HEK293 (cell line): ENCODE results near the gene PDGFD.
A peak's percentile ranks its signal among the peaks of the same experiment; 100 is the strongest.

ENCODE experiments used
- ATF2 ChIP-seq: fragments of 450-650 bp; formaldehyde crosslinking; IDR thresholded peaks from 2 replicates; pipeline ENCODE4 v1.5.1; 2016; ENCODE audit warnings: missing biosample characterization, missing genetic modification characterization, low read depth
- FEZF1 ChIP-seq: fragments of 450-650 bp; formaldehyde crosslinking; IDR thresholded peaks from 2 replicates; pipeline ENCODE4 v1.5.1; 2016; ENCODE audit warnings: missing biosample characterization, missing genetic modification characterization
- KLF16 ChIP-seq: fragments of 450-650 bp; formaldehyde crosslinking; IDR thresholded peaks from 2 replicates; pipeline ENCODE4 v1.5.1; 2017; ENCODE audit warnings: missing biosample characterization, missing genetic modification characterization
- MEIS1 ChIP-seq: sonication (generic); formaldehyde crosslinking; IDR thresholded peaks from 2 replicates; pipeline ENCODE4 v1.8.1; 2022; ENCODE audit warnings: missing genetic modification reagents, mild to moderate bottlenecking, borderline replicate concordance
- OSR2 ChIP-seq: fragments of 450-650 bp; formaldehyde crosslinking; IDR thresholded peaks from 2 replicates; pipeline ENCODE4 v1.5.1; 2016; ENCODE audit warnings: missing biosample characterization, missing genetic modification characterization
- PATZ1 ChIP-seq: fragments of 450-650 bp; formaldehyde crosslinking; IDR thresholded peaks from 2 replicates; pipeline ENCODE4 v1.5.1; 2016; ENCODE audit warnings: missing biosample characterization, missing genetic modification characterization
- YY1 ChIP-seq: fragments of 450-650 bp; formaldehyde crosslinking; IDR thresholded peaks from 2 replicates; pipeline ENCODE4 v1.5.1; 2018; ENCODE audit warnings: missing biosample characterization, missing genetic modification characterization
- ZBTB48 ChIP-seq: fragments of 450-650 bp; formaldehyde crosslinking; IDR thresholded peaks from 2 replicates; pipeline ENCODE4 v1.5.1; 2016; ENCODE audit warnings: missing biosample characterization, missing genetic modification characterization
- ZFHX2 ChIP-seq: fragments of 450-650 bp; formaldehyde crosslinking; conservative IDR thresholded peaks from 2 replicates; pipeline ENCODE4 v1.5.1; 2016; ENCODE audit warnings: missing biosample characterization, missing genetic modification characterization
- ZFP69B ChIP-seq: fragments of 450-650 bp; formaldehyde crosslinking; IDR thresholded peaks from 2 replicates; pipeline ENCODE4 v1.5.1; 2016; ENCODE audit warnings: missing biosample characterization, missing genetic modification characterization
- ZNF121 ChIP-seq: fragments of 450-650 bp; formaldehyde crosslinking; IDR thresholded peaks from 2 replicates; pipeline ENCODE4 v1.5.1; 2016; ENCODE audit warnings: missing biosample characterization, missing genetic modification characterization
- ZNF19 ChIP-seq: fragments of 450-650 bp; formaldehyde crosslinking; IDR thresholded peaks from 2 replicates; pipeline ENCODE4; 2016; ENCODE audit warnings: missing biosample characterization, missing genetic modification characterization, low read depth
- ZNF202 ChIP-seq: fragments of 450-650 bp; formaldehyde crosslinking; IDR thresholded peaks from 2 replicates; pipeline ENCODE4 v1.5.1; 2016; ENCODE audit warnings: missing biosample characterization, missing genetic modification characterization, borderline replicate concordance
- ZNF473 ChIP-seq: fragments of 450-650 bp; formaldehyde crosslinking; IDR thresholded peaks from 2 replicates; pipeline ENCODE4 v1.5.1; 2017; ENCODE audit warnings: missing biosample characterization, missing genetic modification characterization
- ZNF654 ChIP-seq: fragments of 450-650 bp; formaldehyde crosslinking; IDR thresholded peaks from 2 replicates; pipeline ENCODE4 v1.5.1; 2016; ENCODE audit warnings: low read depth, missing biosample characterization, missing genetic modification characterization
- ZNF704 ChIP-seq: fragments of 450-650 bp; formaldehyde crosslinking; IDR thresholded peaks from 2 replicates; pipeline ENCODE4 v1.5.1; 2016; ENCODE audit warnings: missing biosample characterization, missing genetic modification characterization
- ZNF830 ChIP-seq: fragments of 450-650 bp; IDR thresholded peaks from 2 replicates; pipeline ENCODE4 v1.5.0; 2018; ENCODE audit warnings: missing biosample characterization, missing genetic modification characterization, low read depth, mild to moderate bottlenecking, moderate library complexity
- ZNF843 ChIP-seq: fragments of 450-650 bp; formaldehyde crosslinking; IDR thresholded peaks from 2 replicates; pipeline ENCODE4 v1.5.1; 2016; ENCODE audit warnings: missing biosample characterization, missing genetic modification characterization
- ZXDB ChIP-seq: fragments of 450-650 bp; formaldehyde crosslinking; IDR thresholded peaks from 2 replicates; pipeline ENCODE4 v1.5.1; 2016; ENCODE audit warnings: missing biosample characterization, missing genetic modification characterization
- TF ChIP-seq, protein P1 (sequence below): fragments of 450-650 bp; formaldehyde crosslinking; IDR thresholded peaks from 2 replicates; pipeline ENCODE4 v1.5.1; 2016; ENCODE audit warnings: missing biosample characterization, missing genetic modification characterization
- TF ChIP-seq, protein P2 (sequence below): sonication (generic); formaldehyde crosslinking; IDR thresholded peaks from 2 replicates; pipeline ENCODE4 v1.8.1; 2022; ENCODE audit warnings: mild to moderate bottlenecking, moderate library complexity, missing genetic modification reagents

Gene PDGFD

GRCh38 chr11:104164028-104164520 is at the start of gene PDGFD (continued):
- TF ChIP-seq ATF2 (tag by site-specific recombination) (no peak), ZNF19 (tag by site-specific recombination) (no peak), ZNF202 (no peak), ZNF473 (tag by site-specific recombination) (no peak), ZNF654 (tag by site-specific recombination) (no peak), ZNF121 (tag by site-specific recombination) (no peak), MEIS1 (CRISPR knock-in tag) (no peak), ZNF704 (no peak), KLF16 (peak; percentile 48; the same call in 1 of the 2 replicates), ZFHX2 (tag by site-specific recombination) (peak; percentile 55), ZNF843 (tag by site-specific recombination) (peak; percentile 47; the same call in 1 of the 2 replicates), FEZF1 (peak; percentile 25; the same call in 1 of the 2 replicates), OSR2 (tag by site-specific recombination) (0 out of 2 replicates have a peak, but pooled peaks have one; percentile 8), ZBTB48 (tag by site-specific recombination) (peak; percentile 60; the same call in 1 of the 2 replicates), PATZ1 (peak; percentile 67), YY1 (tag by site-specific recombination) (no peak), ZNF830 (tag by site-specific recombination) (no peak), ZXDB (tag by site-specific recombination) (0 out of 2 replicates have a peak, but pooled peaks have one; percentile 31), ZFP69B (tag by site-specific recombination) (no peak)
- TF ChIP-seq, protein P1, sequence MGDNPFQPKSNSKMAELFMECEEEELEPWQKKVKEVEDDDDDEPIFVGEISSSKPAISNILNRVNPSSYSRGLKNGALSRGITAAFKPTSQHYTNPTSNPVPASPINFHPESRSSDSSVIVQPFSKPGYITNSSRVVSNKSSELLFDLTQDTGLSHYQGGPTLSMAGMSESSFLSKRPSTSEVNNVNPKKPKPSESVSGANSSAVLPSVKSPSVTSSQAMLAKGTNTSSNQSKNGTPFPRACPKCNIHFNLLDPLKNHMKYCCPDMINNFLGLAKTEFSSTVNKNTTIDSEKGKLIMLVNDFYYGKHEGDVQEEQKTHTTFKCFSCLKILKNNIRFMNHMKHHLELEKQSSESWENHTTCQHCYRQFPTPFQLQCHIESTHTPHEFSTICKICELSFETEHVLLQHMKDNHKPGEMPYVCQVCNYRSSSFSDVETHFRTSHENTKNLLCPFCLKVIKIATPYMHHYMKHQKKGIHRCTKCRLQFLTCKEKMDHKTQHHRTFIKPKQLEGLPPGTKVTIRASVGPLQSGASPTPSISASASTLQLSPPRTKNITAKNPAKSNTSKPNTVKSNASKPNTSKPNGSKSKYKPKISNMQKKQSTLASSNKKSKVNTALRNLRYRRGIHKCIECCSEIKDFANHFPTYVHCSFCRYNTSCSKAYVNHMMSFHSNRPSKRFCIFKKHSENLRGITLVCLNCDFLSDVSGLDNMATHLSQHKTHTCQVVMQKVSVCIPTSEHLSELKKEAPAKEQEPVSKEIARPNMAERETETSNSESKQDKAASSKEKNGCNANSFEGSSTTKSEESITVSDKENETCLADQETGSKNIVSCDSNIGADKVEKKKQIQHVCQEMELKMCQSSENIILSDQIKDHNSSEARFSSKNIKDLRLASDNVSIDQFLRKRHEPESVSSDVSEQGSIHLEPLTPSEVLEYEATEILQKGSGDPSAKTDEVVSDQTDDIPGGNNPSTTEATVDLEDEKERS (tag by site-specific recombination) = no peak
- TF ChIP-seq, protein P2, sequence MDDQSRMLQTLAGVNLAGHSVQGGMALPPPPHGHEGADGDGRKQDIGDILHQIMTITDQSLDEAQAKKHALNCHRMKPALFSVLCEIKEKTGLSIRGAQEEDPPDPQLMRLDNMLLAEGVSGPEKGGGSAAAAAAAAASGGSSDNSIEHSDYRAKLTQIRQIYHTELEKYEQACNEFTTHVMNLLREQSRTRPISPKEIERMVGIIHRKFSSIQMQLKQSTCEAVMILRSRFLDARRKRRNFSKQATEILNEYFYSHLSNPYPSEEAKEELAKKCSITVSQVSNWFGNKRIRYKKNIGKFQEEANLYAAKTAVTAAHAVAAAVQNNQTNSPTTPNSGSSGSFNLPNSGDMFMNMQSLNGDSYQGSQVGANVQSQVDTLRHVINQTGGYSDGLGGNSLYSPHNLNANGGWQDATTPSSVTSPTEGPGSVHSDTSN = peak; percentile 44; the same call in 1 of the 2 replicates
